GM18505 (cell line): ENCODE data around the gene ADAMTS6.

Experiments used
- ATAC-seq: cut with Tn5 transposase; IDR thresholded peaks from one replicate; pipeline ENCODE4 v1.9.1; 2021; ENCODE audit not compliant: unreplicated experiment
- POLR2A ChIP-seq: IDR thresholded peaks from 4 replicates; pipeline ENCODE4 v1.6.1; 2011; ENCODE audit warnings: borderline replicate concordance; ENCODE audit not compliant: insufficient read depth, insufficient read length; ENCODE audit errors: extremely low read depth

Gene ADAMTS6

DNA sequence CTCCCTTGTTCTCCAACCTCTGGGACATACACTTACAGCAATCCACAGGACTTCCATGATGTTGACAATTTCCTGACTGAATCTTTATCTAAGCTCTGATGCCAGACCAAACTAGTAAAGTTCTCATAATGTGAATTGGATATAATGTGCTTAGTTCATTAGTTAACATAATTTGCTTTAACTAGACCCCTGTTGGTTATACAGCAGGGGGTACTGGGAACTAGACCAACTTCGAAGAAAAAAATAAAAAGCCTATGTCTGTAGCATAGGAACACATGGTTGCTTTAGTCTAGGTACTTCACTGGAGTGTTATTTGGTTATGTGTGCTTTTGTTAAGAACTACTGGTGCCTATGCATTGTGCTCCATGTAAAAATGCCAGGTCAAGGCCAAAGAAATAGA lies 173.8 kb downstream of the ADAMTS6 start:
- TF ChIP-seq POLR2A: no peak
- no peak for ATAC-seq

DNA sequence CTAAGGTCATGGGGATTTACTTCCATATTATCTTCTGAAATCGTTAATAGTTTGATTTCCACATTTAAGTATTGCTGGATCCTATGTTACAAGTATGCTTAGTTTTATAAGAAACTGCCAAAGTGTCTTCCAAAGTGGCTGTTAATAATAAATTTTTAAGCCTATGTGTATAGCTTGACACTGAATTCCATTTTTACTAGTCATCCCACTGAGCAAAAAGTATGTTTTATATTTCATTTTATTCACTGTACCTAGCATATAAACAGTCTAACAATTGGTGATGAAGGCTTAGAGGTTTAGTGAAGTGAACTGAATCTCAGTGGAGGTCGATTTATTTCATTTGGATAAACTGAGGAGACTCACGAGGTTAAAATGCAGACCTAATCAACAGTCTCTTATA lies 174.6 kb downstream of the ADAMTS6 start:
- ATAC-seq: no peak
- no peak for TF ChIP-seq POLR2A

DNA sequence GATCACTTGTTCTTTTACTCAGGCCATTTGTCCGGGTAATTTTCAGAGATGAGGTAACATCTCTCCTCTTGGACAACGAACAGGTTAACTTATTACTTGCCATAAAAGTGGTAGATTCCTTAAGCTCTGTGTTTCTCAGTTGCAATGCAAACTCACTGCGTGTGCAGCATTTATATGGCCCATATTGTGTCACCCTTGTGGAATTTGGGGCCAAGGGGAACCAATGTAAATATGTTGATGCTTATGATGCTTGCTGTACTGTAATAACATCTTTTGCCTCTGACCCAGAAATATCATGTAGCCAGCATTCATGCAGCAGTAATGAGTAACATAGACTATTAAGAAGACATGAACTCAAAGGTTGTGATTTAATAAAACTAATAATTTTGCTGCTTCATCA lies 175.8 kb downstream of the ADAMTS6 start:
- TF ChIP-seq POLR2A: no peak
- no peak for ATAC-seq

DNA sequence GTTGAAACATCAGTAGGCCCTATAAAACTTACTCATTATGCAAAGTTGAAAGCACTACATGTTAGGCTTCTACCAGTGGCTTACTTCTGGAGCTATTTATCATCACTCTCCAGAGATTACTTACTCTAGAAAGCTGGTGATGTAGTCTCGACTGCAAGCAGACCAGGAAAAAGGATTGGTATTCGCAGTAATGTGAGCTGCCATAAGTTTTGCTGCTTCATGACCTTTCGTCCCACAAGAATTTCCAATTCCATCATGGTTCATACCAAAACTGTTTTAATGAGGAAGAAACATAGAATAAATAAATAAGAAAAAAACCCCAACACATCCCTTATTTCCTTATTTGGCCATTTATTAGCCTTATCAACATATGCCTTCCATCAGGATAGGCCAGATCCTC lies 181.9 kb downstream of the ADAMTS6 start:
- TF ChIP-seq POLR2A: no peak
- no peak for ATAC-seq

DNA sequence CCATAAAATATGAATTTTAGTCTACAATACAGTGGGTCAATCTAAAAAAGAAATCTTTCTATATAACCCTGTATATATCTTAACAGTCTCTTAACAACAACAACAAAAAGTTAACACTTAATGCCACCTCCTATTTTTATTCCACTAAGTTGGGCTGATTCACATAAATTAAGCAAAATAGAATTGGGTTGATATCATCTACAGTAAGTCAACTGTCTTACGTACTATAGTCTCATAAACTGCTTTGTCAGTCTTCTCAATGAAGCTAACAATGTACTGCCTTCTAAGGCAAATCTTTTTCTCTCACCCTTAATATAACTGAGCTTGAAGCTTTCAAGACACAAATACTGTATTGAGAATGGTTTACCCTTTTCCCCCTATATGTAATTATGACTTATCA lies 185.7 kb downstream of the ADAMTS6 start:
- TF ChIP-seq POLR2A: no peak
- no peak for ATAC-seq

DNA sequence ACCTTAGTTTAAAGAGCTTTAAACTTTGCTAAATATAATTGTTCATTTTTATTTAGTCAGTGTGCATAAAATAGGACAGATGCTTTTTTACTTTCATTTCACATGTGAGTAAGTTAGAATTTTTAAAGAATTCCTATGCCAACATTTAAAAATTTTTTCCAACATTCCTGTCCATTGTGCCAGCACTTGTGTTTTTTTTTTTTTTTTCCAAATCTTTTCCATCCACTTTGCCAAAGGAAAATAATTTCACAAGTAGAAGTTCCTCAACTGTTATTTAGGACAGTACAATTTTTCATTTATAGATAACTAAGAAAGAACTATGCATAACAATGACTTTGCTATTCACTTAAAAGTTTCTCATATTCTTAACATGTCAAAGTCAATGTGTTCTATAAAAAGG lies 189.5 kb downstream of the ADAMTS6 start:
- TF ChIP-seq POLR2A: no peak
- ATAC-seq: no peak

DNA sequence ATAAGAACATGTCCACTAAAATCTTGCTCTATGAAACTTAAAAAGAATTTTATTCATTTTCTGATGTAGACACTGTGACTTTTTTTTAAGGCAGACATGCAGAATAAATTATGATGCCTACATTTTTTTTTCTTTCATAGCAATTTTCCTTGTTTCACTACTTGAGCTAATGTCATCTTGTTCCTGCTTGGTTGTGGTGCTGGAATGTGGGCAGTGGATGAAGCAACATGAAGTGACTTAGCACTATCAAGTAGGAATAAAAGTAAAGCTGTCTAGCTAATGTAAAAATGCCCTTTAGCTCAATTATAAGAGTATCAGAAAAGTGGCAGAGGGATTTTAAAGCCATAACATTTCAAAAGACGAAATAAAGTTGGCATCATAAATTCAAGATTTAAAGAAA lies 191.0 kb downstream of the ADAMTS6 start:
- no peak for TF ChIP-seq POLR2A
- ATAC-seq: no peak

DNA sequence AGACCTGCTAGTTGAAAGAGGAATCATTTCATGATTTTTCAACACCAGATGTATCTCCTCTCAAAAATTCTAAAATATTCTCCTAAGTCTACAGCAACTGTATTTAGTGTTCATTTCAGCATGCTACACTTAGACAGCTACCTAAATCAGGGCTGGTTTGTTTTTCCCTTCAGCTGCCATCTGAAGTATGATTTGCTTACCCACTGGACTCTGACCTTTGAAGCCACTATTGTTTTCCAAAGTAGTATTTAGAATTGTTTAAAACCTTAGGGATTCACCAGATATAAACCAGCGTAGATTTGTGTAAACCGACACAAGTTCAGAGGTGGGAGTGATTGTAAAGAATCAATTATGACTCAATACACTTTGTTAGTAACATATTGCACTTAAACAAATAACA lies 193.1 kb downstream of the ADAMTS6 start:
- no peak for TF ChIP-seq POLR2A
- no peak for ATAC-seq

DNA sequence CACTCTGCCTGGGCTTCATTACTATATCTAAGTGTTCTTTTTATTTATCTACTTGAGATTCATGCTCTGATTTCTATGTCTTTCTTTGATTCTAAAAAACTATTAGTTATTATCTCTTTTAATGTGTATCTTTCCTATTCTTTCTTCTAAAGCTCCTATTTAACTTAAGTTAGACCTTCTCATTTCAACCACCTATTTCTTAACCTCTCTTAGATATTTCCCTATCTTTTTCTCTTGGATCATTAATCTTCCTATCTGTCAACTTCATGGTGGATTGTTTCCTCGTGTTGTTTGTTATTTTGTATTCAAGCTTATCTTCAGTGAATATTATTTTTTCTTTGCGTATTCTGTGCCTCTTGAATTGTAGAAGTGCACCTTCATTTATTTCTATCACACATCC lies 202.1 kb downstream of the ADAMTS6 start:
- no peak for ATAC-seq

DNA sequence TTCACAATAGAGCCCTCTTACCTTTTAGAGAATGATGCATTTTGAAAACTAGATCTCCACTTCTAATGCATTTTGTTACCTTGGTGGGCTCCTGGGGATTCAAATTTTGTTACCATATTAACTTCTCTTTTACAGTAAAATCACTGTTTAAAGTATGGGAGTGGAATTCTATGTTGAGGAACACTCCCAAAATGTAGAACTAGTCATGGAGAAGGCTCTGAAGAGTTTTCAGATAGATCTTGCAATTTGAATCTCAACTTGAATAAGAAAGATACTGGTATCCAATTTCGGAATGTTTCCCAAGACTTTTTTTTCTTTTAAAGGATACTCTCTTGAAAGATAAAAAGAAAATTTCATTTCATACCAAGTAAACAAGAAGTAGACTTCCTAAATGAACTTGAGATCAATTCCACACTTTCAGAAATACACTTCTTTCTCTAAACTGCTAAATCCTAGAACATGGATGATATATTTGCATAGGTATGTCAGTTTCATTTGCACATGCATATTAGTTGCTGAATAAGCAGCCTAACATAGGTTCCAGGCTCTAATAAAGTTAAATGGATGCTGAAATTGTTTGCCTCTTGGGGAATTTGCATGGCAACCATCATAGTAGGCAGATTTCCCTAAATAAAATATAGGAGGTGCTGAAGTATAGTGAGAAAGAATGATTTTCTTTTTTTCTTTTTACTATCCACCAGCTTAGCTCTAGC lies 205.4 kb downstream of the ADAMTS6 start:
- no peak for TF ChIP-seq POLR2A
- ATAC-seq: no peak

More for the DNA sequence above, 202.1 kb downstream of the ADAMTS6 start:
- no peak for TF ChIP-seq POLR2A

DNA sequence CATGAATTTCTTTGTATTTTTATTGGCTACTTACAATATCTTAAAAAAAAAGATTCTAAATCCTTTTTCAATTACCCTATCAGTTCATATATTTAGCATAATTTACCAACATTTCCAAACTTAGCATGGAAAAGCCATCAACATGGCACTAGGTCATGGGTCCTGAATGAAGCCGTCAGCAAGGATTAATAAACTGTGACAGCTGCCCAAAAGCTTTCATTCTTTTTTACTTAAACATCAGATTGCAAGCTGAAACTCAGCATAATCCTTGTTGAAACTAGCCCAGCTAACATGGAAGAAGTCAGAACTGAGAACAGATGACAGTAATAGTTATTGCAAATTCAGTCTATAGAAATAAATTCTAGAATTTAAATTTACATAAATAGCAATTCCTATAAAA lies 209.8 kb downstream of the ADAMTS6 start:
- no peak for ATAC-seq
- no peak for TF ChIP-seq POLR2A

DNA sequence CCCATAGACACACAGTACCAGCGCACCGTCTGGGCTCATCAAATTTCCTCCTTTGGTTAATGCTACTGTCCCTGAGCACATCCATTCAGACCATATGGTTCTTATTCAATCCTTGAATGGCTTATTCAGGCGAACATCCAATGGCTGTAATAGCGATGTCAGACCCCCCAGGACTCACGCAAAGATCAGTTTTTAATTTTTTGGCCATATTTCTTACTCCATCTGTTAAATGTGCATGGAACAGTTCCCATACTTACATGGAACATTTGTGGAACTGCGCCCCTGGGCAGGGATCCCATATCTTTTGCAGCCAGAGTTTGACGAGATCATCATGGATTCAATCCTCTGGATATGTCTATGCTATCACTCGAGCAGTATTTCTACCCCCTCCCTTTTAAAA lies 213.2 kb downstream of the ADAMTS6 start:
- ATAC-seq: no peak
- no peak for TF ChIP-seq POLR2A

DNA sequence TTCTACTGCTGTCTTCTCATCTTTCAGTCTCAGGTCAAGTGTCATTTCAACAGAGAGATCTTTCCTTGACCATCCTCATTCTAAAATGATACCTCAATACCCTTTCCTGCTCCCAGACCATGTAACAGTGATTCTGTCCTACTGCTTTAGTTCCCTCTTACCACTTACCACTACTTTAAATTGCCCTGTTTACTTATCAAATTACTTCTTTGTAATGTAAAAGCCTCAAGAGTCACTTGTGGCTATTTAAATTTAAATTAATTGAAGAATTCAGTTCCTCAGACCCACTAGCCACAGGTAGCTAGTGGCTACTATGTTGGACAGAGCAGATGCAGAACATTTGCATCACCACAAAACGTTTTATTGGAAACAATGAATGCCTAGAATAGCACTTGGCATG lies 217.3 kb downstream of the ADAMTS6 start:
- ATAC-seq: no peak
- TF ChIP-seq POLR2A: no peak

DNA sequence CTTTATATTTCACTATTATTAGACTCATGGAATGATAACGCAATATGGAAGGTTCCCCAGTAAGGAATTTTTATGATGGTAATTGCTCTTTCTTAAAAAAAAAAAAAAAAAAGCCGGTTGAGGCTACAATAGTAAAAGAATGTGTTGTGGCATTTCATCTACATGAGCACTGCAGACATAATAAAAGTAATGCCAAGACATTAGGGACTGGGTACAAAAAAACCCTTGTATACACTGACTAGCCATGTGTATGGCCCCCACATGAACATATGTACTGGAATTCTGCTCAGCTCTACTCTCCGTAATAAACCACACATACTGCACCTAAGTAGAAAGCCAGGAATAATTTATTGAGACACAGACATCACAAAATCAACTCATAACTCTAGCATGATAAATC lies 218.4 kb downstream of the ADAMTS6 start:
- no peak for ATAC-seq
- no peak for TF ChIP-seq POLR2A

DNA sequence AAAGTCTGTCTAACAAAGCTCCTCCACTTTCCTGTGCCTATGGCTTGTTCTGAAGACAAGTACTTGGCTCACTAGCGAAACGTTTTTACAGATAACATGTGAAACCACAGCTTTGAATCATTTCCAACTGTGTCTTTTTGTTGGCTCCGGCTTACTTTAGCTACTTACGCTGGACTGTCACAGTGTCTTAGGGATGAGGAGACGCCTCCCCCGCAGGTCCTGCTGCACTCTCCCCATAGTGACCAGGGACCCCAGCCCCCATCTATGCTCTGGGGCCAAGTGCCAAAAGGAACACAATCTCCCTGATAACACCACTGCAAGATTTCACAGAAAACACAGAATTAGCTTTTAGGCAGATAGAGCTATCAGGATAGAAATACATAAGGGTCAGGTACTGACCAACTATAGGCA lies 219.1 kb downstream of the ADAMTS6 start:
- no peak for ATAC-seq
- TF ChIP-seq POLR2A: no peak
